Mucosa of descending colon (tissue), 3 donors: ENCODE data around the gene GATC. TPM values are rescaled to one million over a fixed set of nuclear protein-coding genes. Genes with fewer than 3 reads are reported as not detected.

Experiments
- ATAC-seq: fragments of 200-7000 bp; cut with Tn5 transposase; one replicate; pipeline ENCODE4 v1.9.1; 2020; ENCODE audit warnings: mild to moderate bottlenecking, moderate library complexity
- DNase-seq, 3 donors: peaks; one replicate each; pipeline ENCODE4 v3.0.0-alpha.2; 2020
- H3K36me3 ChIP-seq: fragments of 200-600 bp; one replicate; pipeline ENCODE4 v1.8.0; 2021; ENCODE audit warnings: low read depth, mild to moderate bottlenecking
- H3K4me1 ChIP-seq: fragments of 200-600 bp; one replicate; pipeline ENCODE4 v1.8.0; 2021; ENCODE audit warnings: low read depth, mild to moderate bottlenecking
- H3K4me3 ChIP-seq: fragments of 200-600 bp; one replicate; pipeline ENCODE4 v1.8.0; 2021; ENCODE audit warnings: mild to moderate bottlenecking
- H3K9me3 ChIP-seq: fragments of 200-600 bp; one replicate; pipeline ENCODE4 v1.8.0; 2021; ENCODE audit warnings: mild to moderate bottlenecking
- intact Hi-C, 2 donors: fragments of 100-400 bp; cut with DNase I in 1 of 2; cut with micrococcal nuclease in 1 of 2; formaldehyde crosslinking; loops; one replicate each; pipeline versions ENCODE4 v1.11.0 to v1.11.1; 2022; cut with DNase I, micrococcal nuclease
- total RNA-seq, 3 donors: library from RNA; stranded (reverse); fragmentation: NEBNext Ultra II Directional in 2 of 3; extraction: Animal tissue kit (Norgen Biotek cat#: 25700) in 2 of 3; gene quantifications; one replicate each; pipeline versions ENCODE4 v1.2.1 to v1.2.4, GENCODE V29; 2021 to 2023
- TF ChIP-seq, protein P1 (sequence below): fragments of 200-600 bp; IDR thresholded peaks from one replicate; pipeline ENCODE4 v1.8.0; 2022; ENCODE audit warnings: antibody characterized with exemption, mild to moderate bottlenecking
- donor health status: DM: no; HTN: no; CAD: no; lungs with moderate emphysema.
- donor health status: DM: no; HTN: no; CAD: no.
- donor health status: DM: no; HTN: yes; CAD: no.

The GATC gene
- total RNA-seq, 3 donors from 2014 or later = 20.6 to 29.5 (median 26.8) TPM

DNA sequence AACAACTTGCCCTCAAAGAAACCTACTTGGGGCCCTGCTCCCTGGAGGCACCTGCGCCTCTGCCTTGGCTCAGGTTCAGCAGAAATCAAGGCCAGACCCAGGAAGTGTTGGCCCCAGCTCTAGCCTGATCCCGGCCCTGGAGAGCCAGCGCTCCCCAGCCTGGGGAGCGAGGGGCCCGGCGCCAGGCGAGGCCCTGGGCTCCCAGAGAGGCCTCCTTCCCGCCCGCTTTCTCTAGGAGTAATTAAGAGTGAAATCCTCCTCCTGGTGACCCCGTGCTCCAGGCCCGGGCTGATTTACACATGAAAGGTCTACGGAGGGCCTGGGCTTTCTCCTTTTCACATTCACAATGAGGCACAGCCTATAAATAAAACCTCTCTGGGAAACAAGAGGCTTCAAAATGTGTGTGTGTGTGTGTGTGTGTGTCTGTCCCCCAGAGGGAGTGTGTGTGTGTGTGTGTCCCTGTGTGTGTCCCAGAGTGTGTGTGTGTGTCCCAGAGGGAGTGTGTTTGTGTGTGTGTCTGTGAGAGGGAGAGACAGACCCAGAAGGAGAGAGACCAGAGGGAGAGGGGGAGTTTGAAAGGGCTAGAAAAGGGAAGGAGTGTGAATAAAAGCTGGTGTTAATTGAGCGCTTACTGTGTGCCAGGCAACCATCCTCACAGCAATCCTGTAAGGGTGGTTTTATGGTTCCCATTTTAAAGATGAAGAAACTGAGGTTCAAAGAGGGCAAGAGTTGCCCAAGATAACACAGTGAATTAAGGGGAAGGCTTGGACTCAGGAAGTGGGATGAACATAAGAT lies 32.1 kb upstream of the GATC start:
- TF ChIP-seq, protein P1, sequence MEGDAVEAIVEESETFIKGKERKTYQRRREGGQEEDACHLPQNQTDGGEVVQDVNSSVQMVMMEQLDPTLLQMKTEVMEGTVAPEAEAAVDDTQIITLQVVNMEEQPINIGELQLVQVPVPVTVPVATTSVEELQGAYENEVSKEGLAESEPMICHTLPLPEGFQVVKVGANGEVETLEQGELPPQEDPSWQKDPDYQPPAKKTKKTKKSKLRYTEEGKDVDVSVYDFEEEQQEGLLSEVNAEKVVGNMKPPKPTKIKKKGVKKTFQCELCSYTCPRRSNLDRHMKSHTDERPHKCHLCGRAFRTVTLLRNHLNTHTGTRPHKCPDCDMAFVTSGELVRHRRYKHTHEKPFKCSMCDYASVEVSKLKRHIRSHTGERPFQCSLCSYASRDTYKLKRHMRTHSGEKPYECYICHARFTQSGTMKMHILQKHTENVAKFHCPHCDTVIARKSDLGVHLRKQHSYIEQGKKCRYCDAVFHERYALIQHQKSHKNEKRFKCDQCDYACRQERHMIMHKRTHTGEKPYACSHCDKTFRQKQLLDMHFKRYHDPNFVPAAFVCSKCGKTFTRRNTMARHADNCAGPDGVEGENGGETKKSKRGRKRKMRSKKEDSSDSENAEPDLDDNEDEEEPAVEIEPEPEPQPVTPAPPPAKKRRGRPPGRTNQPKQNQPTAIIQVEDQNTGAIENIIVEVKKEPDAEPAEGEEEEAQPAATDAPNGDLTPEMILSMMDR = no peak
- no peaks in the 10 kb centered on the region for H3K36me3 ChIP-seq
- intact Hi-C loops = no loop called here
- no peak overlapping the region for H3K4me3 ChIP-seq
- peak in 2 of 3 donors; percentile 49 to 57 for DNase-seq
- H3K9me3 ChIP-seq = no peaks in the 10 kb centered on the region
- ATAC-seq = peak; percentile 94
- no peaks in the 10 kb centered on the region for H3K4me1 ChIP-seq

DNA sequence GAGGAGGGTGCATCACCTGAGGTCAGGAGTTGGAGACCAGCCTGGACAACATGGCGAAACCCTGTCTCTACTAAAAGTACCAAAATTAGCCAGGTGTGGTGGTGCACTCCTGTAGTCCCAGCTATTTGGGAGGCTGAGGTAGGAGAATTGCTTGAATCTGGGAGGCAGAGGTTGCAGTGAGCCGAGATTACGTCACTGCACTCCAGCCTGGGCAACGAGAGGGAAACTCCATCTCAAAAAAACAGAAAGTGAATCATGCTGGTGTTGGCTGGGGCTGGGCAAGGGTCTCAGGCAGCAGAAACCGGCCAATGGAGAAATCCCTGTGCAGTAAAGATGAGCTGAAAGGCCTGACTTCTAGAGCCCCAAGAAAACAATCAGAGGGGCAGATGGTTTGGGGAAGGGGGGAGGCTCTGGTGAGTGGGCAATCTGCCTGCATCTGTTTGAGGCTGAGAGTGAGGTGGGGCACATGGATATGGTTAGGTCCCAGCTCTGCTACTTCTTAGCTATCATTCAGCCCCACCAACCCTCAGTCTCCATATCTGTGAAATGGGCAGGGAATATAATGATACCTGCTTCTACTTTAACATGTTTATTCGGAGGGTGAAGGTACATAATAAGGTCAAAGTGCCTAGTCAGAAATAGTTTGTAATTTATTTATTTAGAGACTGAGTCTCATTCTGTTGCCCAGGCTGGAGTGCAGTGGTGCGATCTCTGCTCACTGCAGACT lies 29.6 kb upstream of the GATC start:
- DNase-seq (no peak), ATAC-seq (no peak)
- H3K9me3 ChIP-seq = no peaks in the 10 kb centered on the region
- intact Hi-C loops = no loop called here
- TF ChIP-seq, protein P1 = no peak
- H3K36me3 ChIP-seq = no peaks in the 10 kb centered on the region
- no peaks in the 10 kb centered on the region for H3K4me1 ChIP-seq
- H3K4me3 ChIP-seq = no peak overlapping the region

DNA sequence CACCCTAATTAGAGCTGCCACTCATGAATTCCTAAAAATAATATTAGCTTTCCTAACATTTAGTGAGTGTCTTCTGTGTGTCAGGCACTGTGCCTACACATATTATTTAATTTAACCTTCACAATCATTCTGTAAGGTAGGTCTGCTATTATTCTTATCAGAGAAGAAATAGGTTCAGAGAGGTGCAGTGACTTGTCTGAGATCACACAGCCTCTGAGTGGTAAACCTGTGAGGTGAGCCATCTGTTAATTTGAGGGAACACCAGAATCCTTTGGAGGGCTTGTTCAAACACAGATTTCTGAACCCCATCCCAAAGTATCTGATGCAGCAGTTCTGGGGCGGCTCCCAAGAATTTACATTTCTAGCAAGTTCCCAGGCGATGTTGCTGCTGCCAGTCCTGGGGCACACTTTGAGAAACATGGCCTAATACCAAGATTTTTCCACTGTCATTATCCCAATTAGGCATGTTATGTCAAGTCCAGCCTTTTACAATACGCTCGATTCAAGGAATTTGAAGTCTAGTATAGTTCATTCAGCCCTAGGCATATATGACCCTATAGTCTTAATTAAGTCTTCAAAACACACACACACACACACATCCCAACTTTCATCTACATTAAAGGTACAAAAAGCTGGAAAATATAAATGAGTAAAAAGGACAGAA lies 28.2 kb upstream of the GATC start:
- no peaks in the 10 kb centered on the region for H3K4me1 ChIP-seq
- H3K4me3 ChIP-seq = no peak overlapping the region
- TF ChIP-seq, protein P1 = no peak
- no peaks in the 10 kb centered on the region for H3K36me3 ChIP-seq
- no peaks in the 10 kb centered on the region for H3K9me3 ChIP-seq
- intact Hi-C loops = no loop called here
- DNase-seq (no peak), ATAC-seq (no peak)

DNA sequence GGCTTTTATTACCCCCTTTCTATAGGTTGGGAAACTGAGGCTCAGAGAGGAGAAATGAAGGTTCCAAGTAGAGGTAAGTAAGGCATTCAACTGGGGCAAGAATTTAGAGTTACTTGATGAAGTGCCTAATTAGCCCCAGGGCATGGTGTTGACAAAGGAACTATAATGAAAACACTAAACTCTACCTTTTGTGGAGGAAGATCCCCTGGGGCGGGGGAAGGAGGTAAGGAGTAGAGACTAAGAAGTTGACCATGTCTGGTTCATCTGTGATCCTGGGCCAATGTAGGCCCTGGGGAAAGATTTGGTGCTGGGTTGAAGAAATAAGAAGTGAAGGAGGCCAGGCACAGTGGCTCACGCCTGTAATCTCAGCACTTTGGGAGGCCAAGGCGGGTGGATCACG lies 24.5 kb upstream of the GATC start:
- DNase-seq (no peak), ATAC-seq (no peak)
- Histone ChIP-seq H3K9me3 (no peaks in the 10 kb centered on the region), H3K4me3 (no peak overlapping the region), H3K36me3 (no peaks in the 10 kb centered on the region), H3K4me1 (no peaks in the 10 kb centered on the region)
- TF ChIP-seq, protein P1 = no peak
- intact Hi-C loops = no loop called here

DNA sequence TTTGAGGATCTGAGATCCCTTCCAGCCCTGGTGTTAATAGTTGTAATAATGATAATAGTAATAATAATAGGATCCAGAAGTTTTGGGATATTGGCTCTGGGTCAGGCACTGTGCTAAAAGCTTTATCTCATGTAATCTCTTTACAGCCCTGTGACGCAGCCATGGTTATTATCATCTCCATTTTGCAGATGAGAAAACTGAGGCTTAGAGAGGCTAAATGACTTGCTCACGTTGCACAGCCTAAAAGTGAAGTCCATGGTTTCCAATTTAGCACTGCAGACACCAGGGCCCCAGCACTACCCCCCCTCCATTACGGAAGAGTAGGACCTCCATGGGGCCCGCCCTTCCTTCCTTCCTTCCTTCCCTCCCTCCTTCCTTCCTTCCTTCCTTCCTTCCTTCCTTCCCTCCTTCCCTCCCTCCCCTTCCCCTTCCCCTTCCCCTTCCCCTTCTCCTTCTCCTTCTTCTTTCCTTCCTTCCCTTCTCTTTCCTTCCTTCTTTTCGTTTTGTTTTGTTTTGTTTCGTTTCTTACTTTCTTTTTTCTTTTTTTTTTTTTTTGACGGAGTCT lies 23.3 kb upstream of the GATC start:
- intact Hi-C loops = no loop called here
- ATAC-seq (no peak), DNase-seq (no peak)
- Histone ChIP-seq H3K4me3 (no peak overlapping the region), H3K9me3 (no peaks in the 10 kb centered on the region), H3K36me3 (no peaks in the 10 kb centered on the region), H3K4me1 (no peaks in the 10 kb centered on the region)
- TF ChIP-seq, protein P1 = no peak
